ENCODE measurements around the gene OSTM1. TPM values are rescaled to one million over a fixed set of nuclear protein-coding genes. Genes with fewer than 3 reads are reported as not detected.

The OSTM1 gene
- total and polyA plus RNA-seq, 10 of the 15 experiments (the other 5 are each of a cell fraction or from before 2014, with no cell fraction given): 3.0 to 17.1 (median 5.8) TPM

DNA sequence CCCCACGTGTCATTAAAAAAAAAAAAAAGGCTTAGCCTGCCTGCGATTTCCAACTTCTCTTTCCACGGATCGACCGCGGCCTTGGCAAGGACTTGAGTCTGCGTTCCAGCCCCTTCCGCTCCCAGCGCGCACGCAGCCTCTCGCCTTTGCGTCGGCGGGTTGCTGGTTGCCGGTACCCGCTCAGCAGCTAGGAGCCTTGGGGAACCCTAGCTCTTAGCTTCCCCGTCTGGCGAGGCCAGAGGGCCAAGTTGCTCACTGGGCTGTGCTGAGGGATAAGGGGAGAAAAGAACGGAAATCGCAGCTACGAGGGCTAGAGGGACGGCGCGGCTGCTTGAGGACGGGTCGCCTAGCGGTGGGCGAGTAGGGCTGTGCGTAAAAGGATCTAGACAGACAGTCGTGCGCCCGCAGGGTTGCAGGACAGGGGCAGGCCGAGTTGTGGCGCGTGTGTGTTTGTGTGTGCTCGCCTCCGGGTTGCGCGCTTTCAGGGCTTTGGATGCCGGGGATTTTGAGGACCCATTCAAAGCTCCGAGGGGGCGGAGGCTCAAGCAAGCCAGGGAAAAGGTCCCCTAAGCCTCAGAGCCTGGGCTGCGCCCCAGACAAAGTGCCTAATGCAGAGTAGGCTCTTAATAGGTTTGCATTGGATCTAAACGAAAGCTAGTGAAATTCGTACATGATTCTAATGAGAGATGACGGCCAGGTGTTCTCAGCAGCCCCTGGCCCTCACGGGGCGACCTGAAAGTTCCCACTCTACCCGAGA is 40.5 kb upstream of the OSTM1 start:
- Histone ChIP-seq H3K4me3 (no peak overlapping the region), H3K4me2 (ENCODE audit: control insufficient read depth, insufficient read depth) (peak overlapping the region; percentile 79)
- POLR2A ChIA-PET: no interaction called here

More for the DNA sequence above, 40.5 kb upstream of the OSTM1 start:
- ChIA-PET RAD21 (ENCODE audit: unreplicated experiment) (interaction anchor here (1.0 to 1.5 kb wide), 2 partner anchors 248 to 377 kb away, joined by 3 to 5 read pairs; no protein-coding TSS in a partner anchor), CTCF (interaction anchor here (0.6 to 0.9 kb wide), 3 partner anchors 209 to 412 kb away, joined by 3 to 4 read pairs (median 4); no protein-coding TSS in a partner anchor), SMC1A (ENCODE audit: uncharacterized antibody, unreplicated experiment) (interaction anchor here (0.8 kb wide), 1 partner anchor 210 kb away, joined by 3 read pairs; no protein-coding TSS in a partner anchor)
- peaks cover 4% of the 10 kb centered on the region; the same call in 1 of the 2 replicates for H3K4me1 ChIP-seq (ENCODE audit: control insufficient read depth, insufficient read depth, low read length)
- TF ChIP-seq YY1 (IDR thresholded peaks at IDR 0.05; ENCODE audit: low read depth, low read length): no peak
- TF ChIP-seq, protein P1, sequence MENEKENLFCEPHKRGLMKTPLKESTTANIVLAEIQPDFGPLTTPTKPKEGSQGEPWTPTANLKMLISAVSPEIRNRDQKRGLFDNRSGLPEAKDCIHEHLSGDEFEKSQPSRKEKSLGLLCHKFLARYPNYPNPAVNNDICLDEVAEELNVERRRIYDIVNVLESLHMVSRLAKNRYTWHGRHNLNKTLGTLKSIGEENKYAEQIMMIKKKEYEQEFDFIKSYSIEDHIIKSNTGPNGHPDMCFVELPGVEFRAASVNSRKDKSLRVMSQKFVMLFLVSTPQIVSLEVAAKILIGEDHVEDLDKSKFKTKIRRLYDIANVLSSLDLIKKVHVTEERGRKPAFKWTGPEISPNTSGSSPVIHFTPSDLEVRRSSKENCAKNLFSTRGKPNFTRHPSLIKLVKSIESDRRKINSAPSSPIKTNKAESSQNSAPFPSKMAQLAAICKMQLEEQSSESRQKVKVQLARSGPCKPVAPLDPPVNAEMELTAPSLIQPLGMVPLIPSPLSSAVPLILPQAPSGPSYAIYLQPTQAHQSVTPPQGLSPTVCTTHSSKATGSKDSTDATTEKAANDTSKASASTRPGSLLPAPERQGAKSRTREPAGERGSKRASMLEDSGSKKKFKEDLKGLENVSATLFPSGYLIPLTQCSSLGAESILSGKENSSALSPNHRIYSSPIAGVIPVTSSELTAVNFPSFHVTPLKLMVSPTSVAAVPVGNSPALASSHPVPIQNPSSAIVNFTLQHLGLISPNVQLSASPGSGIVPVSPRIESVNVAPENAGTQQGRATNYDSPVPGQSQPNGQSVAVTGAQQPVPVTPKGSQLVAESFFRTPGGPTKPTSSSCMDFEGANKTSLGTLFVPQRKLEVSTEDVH (IDR thresholded peaks at IDR 0.05; ENCODE audit: low read depth, partially characterized antibody): no peak
- no peak for TF ChIP-seq NFYB (IDR thresholded peaks at IDR 0.05; ENCODE audit: insufficient read depth, low read depth, low read length)
- TF ChIP-seq, protein P2, sequence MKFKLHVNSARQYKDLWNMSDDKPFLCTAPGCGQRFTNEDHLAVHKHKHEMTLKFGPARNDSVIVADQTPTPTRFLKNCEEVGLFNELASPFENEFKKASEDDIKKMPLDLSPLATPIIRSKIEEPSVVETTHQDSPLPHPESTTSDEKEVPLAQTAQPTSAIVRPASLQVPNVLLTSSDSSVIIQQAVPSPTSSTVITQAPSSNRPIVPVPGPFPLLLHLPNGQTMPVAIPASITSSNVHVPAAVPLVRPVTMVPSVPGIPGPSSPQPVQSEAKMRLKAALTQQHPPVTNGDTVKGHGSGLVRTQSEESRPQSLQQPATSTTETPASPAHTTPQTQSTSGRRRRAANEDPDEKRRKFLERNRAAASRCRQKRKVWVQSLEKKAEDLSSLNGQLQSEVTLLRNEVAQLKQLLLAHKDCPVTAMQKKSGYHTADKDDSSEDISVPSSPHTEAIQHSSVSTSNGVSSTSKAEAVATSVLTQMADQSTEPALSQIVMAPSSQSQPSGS (IDR thresholded peaks at IDR 0.05; ENCODE audit: low read length): no peak
- peak; percentile 88 for TF ChIP-seq SUZ12 (IDR thresholded peaks at IDR 0.05; ENCODE audit: unreplicated experiment)
- TF ChIP-seq TBL1XR1 (IDR thresholded peaks at IDR 0.05; ENCODE audit: low read depth, low read length): no peak
- TF ChIP-seq HDAC6 (IDR thresholded peaks at IDR 0.05; ENCODE audit: unreplicated experiment): peak; percentile 90
- no peak for TF ChIP-seq ZNF207 (IDR thresholded peaks at IDR 0.05; ENCODE audit: borderline replicate concordance)
- no peak overlapping the region for H2AFZ ChIP-seq (ENCODE audit: control insufficient read depth, low read depth, low read length)
- H3K27me3 ChIP-seq (replicated peaks in 1 of 2; ENCODE audit: control insufficient read depth in 2 of 2, insufficient read depth in 2 of 2, low read length in 1 of 2): peaks cover 22 to 51% of the 10 kb centered on the region in 2 experiments
- DNase-seq (ENCODE audit: low read depth, low spot score) (no peak), FAIRE-seq (no peak), ATAC-seq (no peak)
- H3K9ac ChIP-seq (ENCODE audit: control insufficient read depth, insufficient read depth, low read length): no peak overlapping the region
- no peaks in the 10 kb centered on the region for H3K36me3 ChIP-seq (ENCODE audit: control insufficient read depth in 2 of 2, insufficient read depth in 2 of 2, low read length in 1 of 2)
- no peaks in the 10 kb centered on the region for H3K9me3 ChIP-seq (replicated peaks; ENCODE audit: control insufficient read depth, insufficient read depth, low read length)
- intact Hi-C loops (cut with micrococcal nuclease; ENCODE audit: unreplicated experiment): no loop called here
- no peaks in the 10 kb centered on the region for H4K20me1 ChIP-seq (ENCODE audit: control insufficient read depth, insufficient read depth)
- WGBS (ENCODE audit: insufficient coverage, insufficient replicate concordance, low lambda C conversion rate, missing lambda C conversion rate): 8% methylated on average over 49 of the region's 50 CpGs
- H3K27ac ChIP-seq (ENCODE audit: control insufficient read depth, insufficient read depth): no peak overlapping the region
- no TSS peak for BruUV-seq (replicated peaks)
- in situ Hi-C loops (cut with MboI): loop anchor here (5.0 to 10.0 kb wide), 2 partner anchors 377 to 410 kb away; no protein-coding TSS in a partner anchor
- no peaks in the 10 kb centered on the region for H3K79me2 ChIP-seq (ENCODE audit: control insufficient read depth, insufficient read depth, low read length)
